OCI-LY3 (cell line): ENCODE results near the gene NBEA.

Experiments used
- CTCF ChIP-seq: fragments of 200-600, 300-600 bp; sonication (generic); IDR thresholded peaks from 2 replicates; pipeline ENCODE4 v1.5.1; 2014; ENCODE audit warnings: antibody characterized with exemption, low read length, low read depth
- EZH2phosphoT487 ChIP-seq: fragments of 200-600 bp; shearing (Covaris generic); IDR thresholded peaks from 2 replicates; pipeline ENCODE4 v1.6.1; 2018; ENCODE audit warnings: antibody characterized with exemption, mixed run types, low read depth

DNA sequence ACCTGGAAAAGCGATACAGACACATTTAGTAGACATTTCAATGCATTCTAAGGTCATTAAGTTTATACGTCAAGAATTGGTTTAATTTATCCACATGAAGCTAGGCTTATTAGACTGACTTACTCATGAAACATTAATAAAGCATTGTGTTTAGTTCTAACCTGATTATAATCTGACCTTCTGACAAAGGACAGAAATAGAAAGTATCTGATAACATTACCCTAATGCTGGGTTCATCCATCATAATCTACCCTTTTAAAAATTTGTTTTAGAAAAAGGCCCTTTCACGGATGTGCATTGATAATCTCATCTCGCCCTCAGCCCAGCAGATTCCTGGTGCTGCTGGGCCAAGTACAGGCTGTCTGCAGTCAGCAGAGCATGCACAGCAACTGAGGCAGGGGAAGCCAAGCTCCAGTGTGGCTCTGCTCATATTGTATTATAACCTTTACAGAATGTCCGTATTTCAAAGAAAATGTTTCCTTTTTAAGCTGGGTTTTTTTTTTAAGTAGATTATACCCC, 676.6 kb downstream of the NBEA start:
- TF ChIP-seq CTCF (no peak), EZH2phosphoT487 (no peak)
